DND-41 (cell line): ENCODE measurements around the gene C1orf35.
A peak's percentile ranks its signal among the peaks of the same experiment; 100 is the strongest.

Source experiments
- ATAC-seq: fragments of 200-7000 bp; cut with Tn5 transposase; 3 replicates; pipeline ENCODE4 v1.9.1; 2021; ENCODE audit warnings: low read depth; ENCODE audit not compliant: insufficient read depth
- DNase-seq: peaks from one replicate; pipeline ENCODE4 v3.0.0-alpha.2; 2020
- H2AFZ ChIP-seq: 2 replicates; pipeline ENCODE4 v1.6.0; 2012; ENCODE audit warnings: low read depth, low read length
- H3K27ac ChIP-seq: 2 replicates; pipeline ENCODE4 v1.5.1; 2012; ENCODE audit warnings: low read length, inconsistent platforms
- H3K27me3 ChIP-seq: fragments of 200-600 bp; sonication (generic); 2 replicates; pipeline ENCODE4 v1.6.0; 2012; ENCODE audit warnings: low read length, mild to moderate bottlenecking, inconsistent platforms; ENCODE audit not compliant: insufficient read depth, poor library complexity
- H3K36me3 ChIP-seq: 2 replicates; pipeline ENCODE4 v1.5.1; 2012; ENCODE audit warnings: low read length, inconsistent platforms; ENCODE audit not compliant: insufficient read depth
- H3K4me1 ChIP-seq: 2 replicates; pipeline ENCODE4 v1.5.1; 2012; ENCODE audit warnings: mild to moderate bottlenecking, low read length; ENCODE audit not compliant: insufficient read depth
- H3K4me2 ChIP-seq: 2 replicates; pipeline ENCODE4 v1.6.0; 2012; ENCODE audit warnings: mild to moderate bottlenecking, moderate library complexity, low read length, inconsistent platforms; ENCODE audit not compliant: insufficient read depth
- H3K4me3 ChIP-seq, 2 experiments: fragments of 200-600 bp in 1 of 2; shearing (Covaris generic) in 1 of 2; 2 replicates each; pipeline ENCODE4 v1.5.1; 2012 to 2016; ENCODE audit warnings: inconsistent platforms in 2 of 2, low read length in 2 of 2, mild to moderate bottlenecking in 2 of 2, low read depth in 1 of 2, moderate library complexity in 1 of 2
- H3K79me2 ChIP-seq: 2 replicates; pipeline ENCODE4 v1.6.0; 2012; ENCODE audit warnings: low read length, inconsistent platforms; ENCODE audit not compliant: insufficient read depth
- H3K9ac ChIP-seq: 2 replicates; pipeline ENCODE4 v1.6.0; 2012; ENCODE audit warnings: low read depth, mild to moderate bottlenecking, inconsistent platforms, low read length, moderate library complexity
- H3K9me3 ChIP-seq: 2 replicates; pipeline ENCODE4 v1.5.1; 2012; ENCODE audit warnings: low read length, moderate library complexity, mild to moderate bottlenecking, inconsistent platforms; ENCODE audit not compliant: insufficient read depth, severe bottlenecking
- H4K20me1 ChIP-seq: 2 replicates; pipeline ENCODE4 v1.6.0; 2012; ENCODE audit warnings: low read length; ENCODE audit not compliant: insufficient read depth
- CTCF ChIP-seq: IDR thresholded peaks from 2 replicates; pipeline ENCODE4 v1.5.1; 2012; ENCODE audit warnings: borderline replicate concordance, low read length, moderate library complexity, mild to moderate bottlenecking; ENCODE audit not compliant: poor library complexity, severe bottlenecking; ENCODE audit errors: extremely low read depth
- EZH2 ChIP-seq: IDR thresholded peaks from 3 replicates; pipeline ENCODE4 v1.6.1; 2012; ENCODE audit warnings: borderline replicate concordance, low read depth, mild to moderate bottlenecking, moderate library complexity, low read length, inconsistent platforms; ENCODE audit not compliant: severe bottlenecking

C1orf35 gene

GRCh38 chr1:228094432-228095016 is 8.6 kb downstream of the C1orf35 start:
- Histone ChIP-seq H3K9me3 (peaks cover 30% of the 10 kb centered on the region), H3K79me2 (peaks cover 99% of the 10 kb centered on the region), H3K4me3 (no peak overlapping the region), H3K27me3 (no peaks in the 10 kb centered on the region), H3K4me2 (no peak overlapping the region), H4K20me1 (peaks cover 94% of the 10 kb centered on the region), H3K4me1 (peaks cover 6% of the 10 kb centered on the region; the same call in 1 of the 2 replicates), H3K27ac (no peak overlapping the region), H2AFZ (no peak overlapping the region), H3K9ac (no peak overlapping the region), H3K36me3 (peaks cover 96% of the 10 kb centered on the region)
- TF ChIP-seq CTCF (no peak), EZH2 (no peak)
- no peak for ATAC-seq
- DNase-seq = peak; percentile 10

GRCh38 chr1:228093050-228093906 is 9.8 kb downstream of the C1orf35 start:
- Histone ChIP-seq H3K4me3 (no peak overlapping the region), H3K27me3 (no peaks in the 10 kb centered on the region), H3K9ac (no peak overlapping the region), H2AFZ (no peak overlapping the region), H3K9me3 (peaks cover 30% of the 10 kb centered on the region), H3K4me1 (peaks cover 9% of the 10 kb centered on the region; the same call in 1 of the 2 replicates), H3K4me2 (no peak overlapping the region), H3K79me2 (peaks cover 100% of the 10 kb centered on the region), H3K36me3 (peaks cover 96% of the 10 kb centered on the region), H3K27ac (no peak overlapping the region), H4K20me1 (peaks cover 94% of the 10 kb centered on the region)
- no peak for TF ChIP-seq CTCF
- TF ChIP-seq EZH2 = no peak
- ATAC-seq (no peak), DNase-seq (peak; percentile 4)

- ATAC-seq (no peak), DNase-seq (peak; percentile 2)
- peaks cover 100% of the 10 kb centered on the region for H3K79me2 ChIP-seq
- H3K36me3 ChIP-seq = peaks cover 96% of the 10 kb centered on the region
- 0 out of 4 replicates have a peak overlapping the region, but pooled peaks of 1 of the 2 experiments have one; percentile 2 for H3K4me3 ChIP-seq
- no peak overlapping the region for H3K4me2 ChIP-seq
- peaks cover 94% of the 10 kb centered on the region for H4K20me1 ChIP-seq
- TF ChIP-seq EZH2 (no peak), CTCF (no peak)
- H3K4me1 ChIP-seq = peaks cover 9% of the 10 kb centered on the region; the same call in 1 of the 2 replicates
- no peak overlapping the region for H3K27ac ChIP-seq
- no peak overlapping the region for H3K9ac ChIP-seq
- H3K9me3 ChIP-seq = peaks cover 30% of the 10 kb centered on the region
- no peak overlapping the region for H2AFZ ChIP-seq
- no peaks in the 10 kb centered on the region for H3K27me3 ChIP-seq
These were observed 10.6 kb downstream of the C1orf35 start for GRCh38 chr1:228092342-228093049.
